Right lobe of liver (tissue), 6 donors: ENCODE results near the gene GGACT. TPM values are rescaled to one million over a fixed set of nuclear protein-coding genes. Genes with fewer than 3 reads are reported as not detected.

Experiments used
- ATAC-seq, 4 donors: fragments of 200-7000 bp; cut with Tn5 transposase; one replicate each; pipeline ENCODE4 v1.9.1; 2020; ENCODE audit warnings: mild to moderate bottlenecking in 4 of 4, moderate library complexity in 4 of 4
- DNase-seq, 3 donors: peaks; one replicate each; pipeline ENCODE4 v3.0.0-alpha.2; 2020
- H3K27ac ChIP-seq, 3 donors: fragments of 200-600 bp; one replicate each; pipeline ENCODE4 v1.8.0; 2022
- H3K27me3 ChIP-seq, 2 donors: fragments of 200-600 bp; one replicate each; pipeline ENCODE4 v1.8.0; 2022
- H3K36me3 ChIP-seq, 4 donors: fragments of 200-600 bp; sonication (generic) in 1 of 4; one replicate each; pipeline versions ENCODE4 v1.5.1 to v1.8.0; 2017 to 2022; ENCODE audit warnings: control low read depth in 1 of 4
- H3K4me1 ChIP-seq, 4 donors: fragments of 200-600 bp; sonication (generic) in 1 of 4; one replicate each; pipeline versions ENCODE4 v1.5.1 to v1.8.0; 2017 to 2022; ENCODE audit warnings: control low read depth in 1 of 4
- H3K4me3 ChIP-seq, 3 donors: fragments of 200-600 bp; one replicate each; pipeline ENCODE4 v1.8.0; 2022
- H3K9me3 ChIP-seq, 4 donors: fragments of 200-600 bp; sonication (generic) in 1 of 4; one replicate each; pipeline versions ENCODE4 v1.5.1 to v1.8.0; 2017 to 2022; ENCODE audit warnings: control low read depth in 1 of 4
- CTCF ChIP-seq, 4 donors: fragments of 200-600 bp in 3 of 4; fragments of 450-650 bp in 1 of 4; IDR thresholded peaks; one replicate each; pipeline versions ENCODE4 v1.5.1 to v1.8.0; 2016 to 2022; ENCODE audit warnings: antibody characterized with exemption in 4 of 4, mild to moderate bottlenecking in 2 of 4
- POLR2A ChIP-seq: fragments of 450-650 bp; IDR thresholded peaks from one replicate; pipeline ENCODE4 v1.6.1; 2017; ENCODE audit warnings: antibody characterized with exemption, mild to moderate bottlenecking
- WGBS: methylation state at CpG from one replicate; pipeline ENCODE4 v1.1.6; 2018; ENCODE audit warnings: low coverage, low lambda C conversion rate; ENCODE audit not compliant: insufficient coverage; ENCODE audit errors: missing lambda C conversion rate; 5-methylcytosine and 5-hydroxymethylcytosine counted together
- intact Hi-C, 2 donors: fragments of 100-400 bp; cut with DNase I; formaldehyde crosslinking; loops; one replicate each; pipeline versions ENCODE4 v1.11.2 to v1.14.1; 2022
- total RNA-seq, 6 experiments: library from RNA; depleted of rRNA in 2 of 6; stranded (reverse); fragments of >200 nt in 2 of 6; fragmentation: NEBNext Ultra II Directional in 3 of 6; extraction: Animal tissue kit (Norgen Biotek cat#: 25700) in 3 of 6; gene quantifications; one replicate each; pipeline versions ENCODE4 v1.1.0 to v1.2.4, GENCODE V29; 2016 to 2023
- donor health status: DM: no; HTN: yes; CAD: no.
- donor health status: DM: no; HTN: no; CAD: no.
- donor health status: DM: no; HTN: no; CAD: no.
- donor health status: DM: no; HTN: yes; CAD: no.
- donor health status: DM: no; HTN: yes; CAD: no.

GGACT gene
- total RNA-seq, 6 experiments from 2014 or later, result 4.7 to 9.0 (median 5.9) TPM

GRCh38 chr13:100547791-100548201, 40.8 kb downstream of the GGACT start:
- H3K27ac ChIP-seq, result peak overlapping the region in 2 of 3 donors; percentile 46 to 52
- H3K4me3 ChIP-seq, result no peak overlapping the region
- no peaks in the 10 kb centered on the region for H3K9me3 ChIP-seq
- 30% methylated on average over 8 of the region's 9 CpGs for WGBS
- H3K36me3 ChIP-seq, result no peaks in the 10 kb centered on the region
- ATAC-seq, result peak; percentile 24 to 57 (median 54)
- DNase-seq, result peak; percentile 50 to 83 (median 74)
- H3K27me3 ChIP-seq, result no peaks in the 10 kb centered on the region
- no peak for TF ChIP-seq POLR2A
- no peak for TF ChIP-seq CTCF (IDR thresholded peaks at IDR 0.05)
- H3K4me1 ChIP-seq, result peaks cover 0 to 32% (median 15%) of the 10 kb centered on the region in 4 donors
- intact Hi-C loops, result no loop called here

GRCh38 chr13:100546713-100547405, 41.7 kb downstream of the GGACT start:
- DNase-seq (no peak), ATAC-seq (no peak)
- H3K36me3 ChIP-seq, result no peaks in the 10 kb centered on the region
- no peak overlapping the region for H3K4me3 ChIP-seq
- no peak for TF ChIP-seq CTCF (IDR thresholded peaks at IDR 0.05)
- no peak for TF ChIP-seq POLR2A
- intact Hi-C loops, result no loop called here
- peak overlapping the region in 2 of 3 donors; percentile 46 to 52 for H3K27ac ChIP-seq
- no peaks in the 10 kb centered on the region for H3K9me3 ChIP-seq
- peaks cover 0 to 35% (median 15%) of the 10 kb centered on the region in 4 donors for H3K4me1 ChIP-seq
- WGBS, result 98% methylated on average over 16 of the region's 21 CpGs
- H3K27me3 ChIP-seq, result no peaks in the 10 kb centered on the region

GRCh38 chr13:100545684-100546061, 42.9 kb downstream of the GGACT start:
- no peak for ATAC-seq
- Histone ChIP-seq H3K4me1 (peaks cover 0 to 35% (median 15%) of the 10 kb centered on the region in 4 donors), H3K36me3 (no peaks in the 10 kb centered on the region), H3K4me3 (no peak overlapping the region), H3K27me3 (no peaks in the 10 kb centered on the region), H3K9me3 (no peaks in the 10 kb centered on the region), H3K27ac (peak overlapping the region in 2 of 3 donors; percentile 76 to 83)
- TF ChIP-seq CTCF (IDR thresholded peaks at IDR 0.05) (no peak), POLR2A (no peak)
- 100% methylated on average over 2 of the region's 4 CpGs for WGBS
- intact Hi-C loops, result no loop called here
- no peak for DNase-seq

- ATAC-seq (peak; percentile 85 to 90 (median 88)), DNase-seq (peak; percentile 89 to 96 (median 95))
- Histone ChIP-seq H3K9me3 (no peaks in the 10 kb centered on the region), H3K27ac (peak overlapping the region; percentile 47 to 83 (median 76)), H3K27me3 (no peaks in the 10 kb centered on the region), H3K36me3 (no peaks in the 10 kb centered on the region), H3K4me3 (peak overlapping the region in 2 of 3 donors; percentile 32 to 35), H3K4me1 (peaks cover 0 to 35% (median 15%) of the 10 kb centered on the region in 4 donors)
- peak; percentile 64 for TF ChIP-seq POLR2A
- peak in 1 of 4 donors; percentile 14 for TF ChIP-seq CTCF (IDR thresholded peaks at IDR 0.05)
- intact Hi-C loops, result no loop called here
- 41% methylated on average over 3 of the region's 22 CpGs for WGBS
These were observed 43.5 kb downstream of the GGACT start for GRCh38 chr13:100544866-100545683.
